Erythroblast (primary cell): ENCODE measurements around the gene CNKSR1.

Experiments
- GATA1 ChIP-seq: IDR thresholded peaks from 2 replicates; pipeline ENCODE4 v1.6.1; 2011; ENCODE audit warnings: low read depth, mild to moderate bottlenecking, control low read depth, low read length, moderate library complexity
- POLR2A ChIP-seq: IDR thresholded peaks from 2 replicates; pipeline ENCODE4 v1.6.1; 2011; ENCODE audit warnings: mild to moderate bottlenecking, low read length

DNA sequence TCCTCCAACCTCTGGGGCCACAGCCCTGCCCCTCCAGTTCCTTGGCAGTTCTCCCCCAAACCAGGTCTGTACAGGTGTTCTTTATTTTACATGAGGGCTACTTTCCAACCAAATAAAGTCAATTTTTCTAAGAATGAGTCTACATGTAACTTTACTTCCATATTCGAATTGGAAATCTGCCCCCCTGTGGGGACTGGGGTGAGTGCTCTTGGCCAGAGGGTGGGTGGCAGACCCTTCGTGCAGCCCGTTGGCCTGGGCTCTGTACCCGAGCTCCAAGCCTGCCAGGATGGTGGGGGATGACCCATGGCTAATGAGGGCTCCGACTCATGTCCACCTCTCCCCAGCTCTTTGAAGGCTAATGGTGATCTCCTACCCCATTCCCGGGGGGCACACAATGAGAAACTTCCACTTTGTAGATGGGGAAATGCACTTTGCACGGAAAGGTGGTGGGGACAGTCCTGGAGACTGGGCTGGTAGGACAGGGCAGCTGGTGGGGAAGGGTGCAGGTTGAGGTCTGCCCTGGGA lies 12.5 kb downstream of the CNKSR1 start:
- TF ChIP-seq POLR2A (no peak), GATA1 (no peak)
